Tibial artery (tissue), 4 donors: Measurements from ENCODE around the gene SEMA3F.

Experiments
- DNase-seq, 2 donors: peaks; one replicate each; pipeline ENCODE4 v3.0.0-alpha.2; 2019
- H3K27ac ChIP-seq, 2 donors: fragments of 200-600 bp; sonication (generic) in 1 of 2; 1 replicate in 1 of 2; 2 replicates in 1 of 2; pipeline ENCODE4 v1.5.1; 2018 to 2019; ENCODE audit warnings: mild to moderate bottlenecking in 1 of 2
- H3K27me3 ChIP-seq, 2 donors: fragments of 200-600 bp; sonication (generic) in 1 of 2; one replicate each; pipeline versions ENCODE4 v1.5.1 to v1.6.0; 2016 to 2019
- H3K36me3 ChIP-seq, 3 donors: fragments of 200-600 bp; sonication (generic) in 2 of 3; one replicate each; pipeline ENCODE4 v1.5.1; 2016 to 2019; ENCODE audit warnings: mild to moderate bottlenecking in 2 of 3
- H3K4me1 ChIP-seq, 4 donors: fragments of 200-600 bp; sonication (generic) in 2 of 4; 1 replicate in 3 of 4; 2 replicates in 1 of 4; pipeline ENCODE4 v1.5.1; 2016 to 2019
- H3K4me3 ChIP-seq, 2 donors: fragments of 200-600 bp; sonication (generic) in 1 of 2; 1 replicate in 1 of 2; 2 replicates in 1 of 2; pipeline ENCODE4 v1.5.1; 2018 to 2019; ENCODE audit warnings: mild to moderate bottlenecking in 2 of 2
- H3K9me3 ChIP-seq, 3 donors: fragments of 200-600 bp; sonication (generic) in 1 of 3; one replicate each; pipeline ENCODE4 v1.5.1; 2016 to 2019
- intact Hi-C: fragments of 100-400 bp; cut with DNase I; formaldehyde crosslinking; loops from one replicate; pipeline ENCODE4 v1.15.0; 2023; ENCODE audit warnings: low total_unique reads
- TF ChIP-seq, protein P1 (sequence below), 2 experiments: fragments of 200-600 bp in 1 of 2; fragments of 450-650 bp in 1 of 2; IDR thresholded peaks; one replicate each; pipeline ENCODE4 v1.5.1; 2017 to 2019; ENCODE audit warnings: antibody characterized with exemption in 2 of 2, mild to moderate bottlenecking in 1 of 2, moderate library complexity in 1 of 2

SEMA3F gene

DNA sequence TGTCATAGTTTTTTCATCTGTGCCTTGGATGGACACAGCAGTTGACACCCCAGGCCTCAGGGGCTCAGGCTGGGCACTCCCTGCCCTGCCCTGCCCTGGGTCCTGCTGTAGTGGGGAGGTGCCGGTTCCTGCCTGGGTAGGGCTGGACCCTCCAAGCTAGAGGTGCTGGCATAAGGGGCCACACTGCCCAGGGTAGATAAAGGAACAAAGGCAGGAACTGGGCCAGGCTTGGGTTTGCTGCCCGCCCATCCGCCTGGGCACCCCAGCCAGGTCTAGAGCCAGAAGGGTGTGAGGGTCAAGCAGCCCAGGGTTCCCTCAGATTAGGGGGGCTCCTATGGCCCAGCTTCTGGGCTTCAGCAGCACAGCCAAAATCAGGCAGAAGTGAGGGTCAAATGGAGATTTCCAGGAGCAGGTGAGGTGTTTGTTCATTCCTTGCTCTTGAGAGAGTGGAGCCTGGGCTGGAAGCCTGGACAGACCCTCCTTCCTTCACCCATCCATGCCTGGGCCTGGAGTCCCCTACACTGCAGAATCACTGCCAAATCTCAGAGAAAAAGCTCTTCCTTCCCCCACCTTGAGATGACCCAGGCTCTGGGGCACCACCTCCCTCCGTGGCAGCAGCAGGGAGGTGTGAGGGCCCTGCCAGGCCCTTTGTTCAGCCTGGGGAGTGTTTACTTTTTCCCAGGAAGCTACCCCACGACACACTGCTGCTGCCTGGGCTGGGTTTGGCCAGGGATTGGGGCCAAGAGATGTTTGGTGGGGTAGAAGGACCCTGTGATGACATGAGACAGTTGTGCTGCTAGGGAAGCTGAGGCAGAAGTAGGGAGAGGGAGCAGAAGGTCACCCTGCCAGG, 7.1 kb downstream of the SEMA3F start:
- H3K4me3 ChIP-seq, result no peak overlapping the region
- H3K27ac ChIP-seq, result peak overlapping the region; percentile 70 to 87
- H3K36me3 ChIP-seq, result peaks cover 0 to 10% (median 0%) of the 10 kb centered on the region in 3 donors
- TF ChIP-seq, protein P1, sequence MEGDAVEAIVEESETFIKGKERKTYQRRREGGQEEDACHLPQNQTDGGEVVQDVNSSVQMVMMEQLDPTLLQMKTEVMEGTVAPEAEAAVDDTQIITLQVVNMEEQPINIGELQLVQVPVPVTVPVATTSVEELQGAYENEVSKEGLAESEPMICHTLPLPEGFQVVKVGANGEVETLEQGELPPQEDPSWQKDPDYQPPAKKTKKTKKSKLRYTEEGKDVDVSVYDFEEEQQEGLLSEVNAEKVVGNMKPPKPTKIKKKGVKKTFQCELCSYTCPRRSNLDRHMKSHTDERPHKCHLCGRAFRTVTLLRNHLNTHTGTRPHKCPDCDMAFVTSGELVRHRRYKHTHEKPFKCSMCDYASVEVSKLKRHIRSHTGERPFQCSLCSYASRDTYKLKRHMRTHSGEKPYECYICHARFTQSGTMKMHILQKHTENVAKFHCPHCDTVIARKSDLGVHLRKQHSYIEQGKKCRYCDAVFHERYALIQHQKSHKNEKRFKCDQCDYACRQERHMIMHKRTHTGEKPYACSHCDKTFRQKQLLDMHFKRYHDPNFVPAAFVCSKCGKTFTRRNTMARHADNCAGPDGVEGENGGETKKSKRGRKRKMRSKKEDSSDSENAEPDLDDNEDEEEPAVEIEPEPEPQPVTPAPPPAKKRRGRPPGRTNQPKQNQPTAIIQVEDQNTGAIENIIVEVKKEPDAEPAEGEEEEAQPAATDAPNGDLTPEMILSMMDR (IDR thresholded peaks at IDR 0.05), result no peak
- peaks cover 0 to 100% (median 100%) of the 10 kb centered on the region in 4 donors for H3K4me1 ChIP-seq
- no peak for DNase-seq
- H3K27me3 ChIP-seq, result no peaks in the 10 kb centered on the region
- intact Hi-C loops, result no loop called here
- no peaks in the 10 kb centered on the region for H3K9me3 ChIP-seq

DNA sequence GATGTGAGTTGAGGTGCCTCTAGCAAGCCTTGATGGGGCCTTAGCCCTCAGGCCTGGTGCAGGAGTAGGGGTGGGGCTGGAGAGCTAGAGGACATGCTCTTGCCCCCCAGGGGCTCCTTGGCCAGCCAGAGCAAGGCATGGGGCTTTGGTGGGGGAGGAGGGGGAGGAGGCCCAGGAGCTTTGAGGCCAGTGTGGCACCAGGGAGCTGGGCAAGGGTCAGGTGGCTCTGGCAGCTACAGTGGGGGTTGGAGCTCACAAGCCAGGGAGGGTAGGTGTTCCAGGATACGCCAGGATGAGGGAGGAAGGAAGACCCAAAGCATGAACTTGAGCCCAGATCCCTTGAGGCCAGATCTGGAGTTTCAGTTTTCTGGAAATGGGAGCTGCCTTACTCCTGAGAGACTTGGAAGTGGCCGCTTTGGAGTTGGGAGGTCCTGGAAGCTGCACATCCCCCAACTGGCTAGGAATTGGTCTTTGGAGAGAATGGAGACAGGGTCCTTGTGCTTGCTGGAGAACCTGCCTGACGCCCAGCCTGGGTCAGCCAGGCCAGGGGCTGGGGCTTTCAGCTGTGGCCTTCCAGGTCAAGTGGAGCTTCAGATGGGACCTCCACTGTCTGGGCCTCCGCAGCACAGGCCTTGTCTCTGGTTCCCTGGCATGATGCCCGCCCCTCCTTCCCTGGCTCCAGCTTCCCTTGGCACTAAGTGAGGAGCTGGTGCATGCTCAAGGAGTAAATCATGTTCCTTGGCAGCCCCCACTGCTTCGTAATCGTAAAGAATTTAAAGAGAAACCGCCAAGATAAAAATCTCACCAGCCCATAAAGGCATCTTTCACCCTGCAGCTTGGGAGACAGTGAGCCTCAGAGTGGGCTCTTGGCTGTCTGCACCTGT, 8.7 kb downstream of the SEMA3F start:
- H3K27ac ChIP-seq, result peak overlapping the region; percentile 70 to 87
- DNase-seq, result peak; percentile 89 to 98
- intact Hi-C loops, result no loop called here
- H3K36me3 ChIP-seq, result peaks cover 0 to 10% (median 0%) of the 10 kb centered on the region in 3 donors
- TF ChIP-seq, protein P1 (IDR thresholded peaks at IDR 0.05), result no peak
- no peaks in the 10 kb centered on the region for H3K9me3 ChIP-seq
- peaks cover 0 to 100% (median 100%) of the 10 kb centered on the region in 4 donors for H3K4me1 ChIP-seq
- H3K4me3 ChIP-seq, result no peak overlapping the region
- no peaks in the 10 kb centered on the region for H3K27me3 ChIP-seq

DNA sequence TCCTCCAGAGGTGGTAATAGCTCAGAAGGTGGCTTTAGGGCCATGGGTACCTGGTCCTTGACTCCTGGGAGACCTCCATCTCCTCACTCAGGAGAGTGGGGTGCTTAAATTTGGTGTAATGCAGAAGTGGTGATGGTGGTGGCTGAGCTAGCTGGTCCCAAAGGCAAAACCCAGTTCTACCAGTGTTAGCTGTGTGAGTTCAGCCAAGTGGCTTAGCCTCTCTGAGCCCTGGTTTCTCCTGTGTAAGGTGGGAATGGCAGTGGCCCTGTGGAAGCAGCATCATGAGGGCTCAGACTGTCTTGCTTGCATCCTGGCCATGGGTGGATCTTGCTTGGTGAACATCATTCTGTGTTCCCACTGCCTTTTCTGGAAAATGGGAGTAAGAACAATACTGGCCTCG, 9.4 kb downstream of the SEMA3F start:
- Histone ChIP-seq H3K36me3 (peaks cover 0 to 10% (median 0%) of the 10 kb centered on the region in 3 donors), H3K27me3 (no peaks in the 10 kb centered on the region), H3K9me3 (no peaks in the 10 kb centered on the region), H3K4me3 (no peak overlapping the region), H3K27ac (peak overlapping the region; percentile 70 to 87), H3K4me1 (peaks cover 0 to 100% (median 100%) of the 10 kb centered on the region in 4 donors)
- DNase-seq, result no peak
- intact Hi-C loops, result no loop called here
- TF ChIP-seq, protein P1 (IDR thresholded peaks at IDR 0.05), result no peak

DNA sequence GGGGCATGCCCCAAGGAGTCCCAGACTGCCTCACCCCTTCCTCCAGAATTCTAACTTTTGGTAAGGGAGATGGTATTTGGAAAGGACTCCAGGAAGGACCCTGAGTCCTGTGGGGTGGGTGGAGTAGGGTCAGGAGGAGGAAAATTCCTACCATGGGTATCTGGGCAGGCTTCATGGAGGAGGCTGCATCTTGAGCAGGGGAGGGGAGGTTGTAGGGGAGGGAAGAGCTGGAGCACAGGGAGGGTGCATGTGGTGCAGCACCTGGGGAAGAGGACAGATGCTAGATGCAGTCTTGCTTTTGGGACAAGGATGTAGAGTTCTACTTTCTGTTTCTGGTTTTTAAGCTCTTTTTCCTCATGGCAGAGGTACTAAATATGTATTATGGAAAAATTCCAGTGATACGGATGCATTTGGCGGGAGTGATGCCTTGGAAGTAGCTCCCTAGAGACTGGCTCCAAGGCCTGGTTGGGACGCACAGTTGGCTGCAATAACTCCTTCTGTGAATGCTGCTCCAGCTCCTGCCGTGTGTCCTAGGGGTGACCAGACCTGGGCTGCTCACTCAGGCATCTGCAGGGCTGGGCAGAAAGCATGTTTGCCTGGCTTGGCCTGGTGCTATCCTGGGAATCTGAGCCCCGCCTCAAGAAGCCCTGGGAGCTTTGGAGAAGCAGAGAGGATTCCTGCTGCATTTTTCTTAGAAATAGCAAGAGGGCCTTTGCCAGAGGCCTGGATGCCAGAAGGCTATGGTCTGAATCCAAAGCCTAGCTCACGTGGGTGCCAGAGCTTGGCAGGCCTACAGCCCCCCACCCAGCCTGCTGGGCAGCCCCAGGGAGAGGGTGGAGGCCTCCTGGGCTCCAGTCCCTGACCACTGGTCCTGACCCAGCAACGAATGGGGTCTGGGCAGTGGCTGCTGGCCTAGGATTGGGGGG, 10.1 kb downstream of the SEMA3F start:
- no peaks in the 10 kb centered on the region for H3K9me3 ChIP-seq
- H3K4me3 ChIP-seq, result peak overlapping the region; percentile 18 to 29
- H3K36me3 ChIP-seq, result peaks cover 0 to 4% (median 0%) of the 10 kb centered on the region in 3 donors
- intact Hi-C loops, result no loop called here
- TF ChIP-seq, protein P1 (IDR thresholded peaks at IDR 0.05), result no peak
- peak overlapping the region; percentile 70 to 87 for H3K27ac ChIP-seq
- peak; percentile 57 to 92 for DNase-seq
- no peaks in the 10 kb centered on the region for H3K27me3 ChIP-seq
- H3K4me1 ChIP-seq, result peaks cover 0 to 100% (median 98%) of the 10 kb centered on the region in 4 donors
